PC-3 (cell line): ENCODE results near the gene PDC. TPM values are rescaled to one million over a fixed set of nuclear protein-coding genes. Genes with fewer than 3 reads are reported as not detected.

ENCODE experiments used
- ATAC-seq: fragments of 200-7000 bp; cut with Tn5 transposase; 2 replicates; pipeline ENCODE4 v1.9.1; 2020; ENCODE audit warnings: mild to moderate bottlenecking, moderate library complexity
- BruUV-seq: library from RNA; stranded (reverse); fragments of 400-500 nt; replicated peaks from 2 replicates; lab custom pipeline; 2021; lab: Mats Ljungman, UMichigan
- CTCF ChIA-PET: fragments of 300-600 bp; sonication (Branson Sonifier 250); formaldehyde crosslinking; loops from one replicate; lab custom pipeline; 2022; ENCODE audit warnings: antibody characterized with exemption; lab: Charles Lee
- POLR2A ChIA-PET: fragments of 300-600 bp; sonication (Branson Sonifier 250); formaldehyde crosslinking; loops from one replicate; lab custom pipeline; 2022; ENCODE audit warnings: antibody characterized with exemption; ENCODE audit not compliant: unreplicated experiment; lab: Charles Lee
- DNase-seq: peaks from one replicate; pipeline ENCODE4 v3.0.0-alpha.2; 2015
- H2AFZ ChIP-seq: fragments of 300-600 bp; sonication (generic); 2 replicates; pipeline ENCODE4 v1.6.0; 2016; ENCODE audit warnings: antibody characterized with exemption, low read length
- H3F3A ChIP-seq: fragments of 300-600 bp; sonication (generic); one replicate; pipeline ENCODE4 v1.6.0; 2017; ENCODE audit warnings: antibody characterized with exemption, low read length, control low read depth, mild to moderate bottlenecking; ENCODE audit not compliant: unreplicated experiment
- H3K27ac ChIP-seq: fragments of 300-600 bp; sonication (generic); 2 replicates; pipeline ENCODE4 v1.5.1; 2016; ENCODE audit warnings: mild to moderate bottlenecking, low read length
- H3K27me3 ChIP-seq: fragments of 300-600 bp; sonication (generic); 2 replicates; pipeline ENCODE4 v1.6.1; 2016; ENCODE audit warnings: low read length, mixed read lengths
- H3K36me3 ChIP-seq: fragments of 300-600 bp; sonication (generic); 2 replicates; pipeline ENCODE4 v1.6.1; 2016; ENCODE audit warnings: low read depth, mixed run types, low read length, mixed read lengths
- H3K4me1 ChIP-seq: fragments of 300-600 bp; sonication (generic); 2 replicates; pipeline ENCODE4 v1.5.1; 2016; ENCODE audit warnings: low read length; ENCODE audit not compliant: insufficient read depth
- H3K4me2 ChIP-seq: fragments of 300-600 bp; sonication (generic); 2 replicates; pipeline ENCODE4 v1.6.0; 2016; ENCODE audit warnings: low read length
- H3K4me3 ChIP-seq: fragments of 300-600 bp; sonication (generic); 2 replicates; pipeline ENCODE4 v1.5.1; 2016; ENCODE audit warnings: mild to moderate bottlenecking, low read length, mixed read lengths
- H3K79me2 ChIP-seq: fragments of 300-600 bp; sonication (generic); 2 replicates; pipeline ENCODE4 v1.6.1; 2017; ENCODE audit warnings: low read length, mixed read lengths
- H3K9ac ChIP-seq: fragments of 300-600 bp; sonication (generic); 2 replicates; pipeline ENCODE4 v1.6.0; 2016; ENCODE audit warnings: mild to moderate bottlenecking, low read length
- H3K9me2 ChIP-seq: fragments of 300-600 bp; sonication (generic); replicated peaks from 2 replicates; pipeline ENCODE4 v1.6.1; 2016; ENCODE audit warnings: mixed run types, low read length, mixed read lengths
- H3K9me3 ChIP-seq: fragments of 300-600 bp; sonication (generic); 2 replicates; pipeline ENCODE4 v1.6.1; 2016; ENCODE audit warnings: low read length, mixed read lengths
- H4K20me1 ChIP-seq: fragments of 300-600 bp; sonication (generic); 2 replicates; pipeline ENCODE4 v1.6.1; 2016; ENCODE audit warnings: low read length, mixed read lengths
- EZH2 ChIP-seq: fragments of 300-600 bp; sonication (generic); IDR thresholded peaks from one replicate; pipeline ENCODE4 v1.6.1; 2017; ENCODE audit warnings: antibody characterized with exemption, mild to moderate bottlenecking, low read length; ENCODE audit not compliant: unreplicated experiment
- EZH2phosphoT487 ChIP-seq: fragments of 300-600 bp; sonication (generic); IDR thresholded peaks from 2 replicates; pipeline ENCODE4 v1.6.1; 2018; ENCODE audit warnings: mild to moderate bottlenecking, antibody characterized with exemption, low read length, borderline replicate concordance
- intact Hi-C: fragments of 100-400 bp; cut with micrococcal nuclease; formaldehyde crosslinking; loops from 2 replicates; pipeline ENCODE4 v1.9.0; 2023
- total RNA-seq: library from RNA; depleted of rRNA; stranded (reverse); fragments of >200 nt; gene quantifications from 2 replicates; pipeline ENCODE4 v1.2.3, GENCODE V29; 2014
- TF ChIP-seq, protein P1 (sequence below): fragments of 300-600 bp; sonication (generic); conservative IDR thresholded peaks from 2 replicates; pipeline ENCODE4 v1.5.1; 2017; ENCODE audit warnings: antibody characterized with exemption, low read depth, mild to moderate bottlenecking, low read length

Gene PDC
- total RNA-seq, 1 experiment from 2014 or later: not detected

DNA sequence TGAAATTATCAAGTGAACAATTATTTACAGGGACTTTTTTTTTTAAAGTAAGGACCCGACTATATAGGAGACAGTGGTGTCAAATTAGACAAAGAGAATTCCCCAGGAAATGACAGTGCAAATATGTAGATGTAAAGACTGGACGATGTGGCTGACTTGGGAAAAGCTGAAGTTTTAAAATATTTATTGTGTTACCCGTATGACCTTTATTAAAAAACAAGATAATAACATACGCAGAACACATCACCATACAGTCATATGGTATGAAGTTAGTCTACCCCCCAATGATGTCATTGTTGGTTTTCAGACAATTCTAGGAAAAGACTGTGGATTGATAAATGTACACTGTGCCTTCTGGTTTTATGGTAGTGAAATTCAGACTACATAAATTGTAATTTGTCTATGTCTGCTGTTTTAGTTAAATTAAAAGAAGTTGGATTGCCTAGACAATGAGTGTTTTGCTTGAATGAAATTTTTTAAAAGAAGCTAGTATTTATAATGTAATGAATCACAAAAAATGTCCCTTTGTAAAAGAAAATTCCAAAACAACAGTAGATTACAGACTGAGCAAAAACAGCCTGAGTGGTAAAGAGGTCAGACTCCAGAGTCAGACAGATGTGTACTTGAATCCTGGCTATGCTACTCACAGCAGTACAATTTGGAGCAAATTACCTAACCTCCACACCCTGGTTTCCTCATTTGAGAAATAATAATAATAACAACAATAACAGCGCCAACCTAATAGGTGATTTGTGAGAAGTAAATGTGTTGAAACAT is 15.5 kb upstream of the PDC start:
- no peak overlapping the region for H3K27ac ChIP-seq
- H4K20me1 ChIP-seq: no peaks in the 10 kb centered on the region
- no peak for DNase-seq
- H3K79me2 ChIP-seq: no peaks in the 10 kb centered on the region
- H3K4me1 ChIP-seq: no peaks in the 10 kb centered on the region
- no peak overlapping the region for H2AFZ ChIP-seq
- no peaks in the 10 kb centered on the region for H3K27me3 ChIP-seq
- no peaks in the 10 kb centered on the region for H3K9me2 ChIP-seq
- H3F3A ChIP-seq: no peaks in the 10 kb centered on the region
- intact Hi-C loops: no loop called here
- no peaks in the 10 kb centered on the region for H3K9me3 ChIP-seq
- ATAC-seq: no peak
- BruUV-seq: no TSS peak
- H3K4me3 ChIP-seq: no peak overlapping the region
- ChIA-PET CTCF (no interaction called here), POLR2A (no interaction called here)
- TF ChIP-seq, protein P1, sequence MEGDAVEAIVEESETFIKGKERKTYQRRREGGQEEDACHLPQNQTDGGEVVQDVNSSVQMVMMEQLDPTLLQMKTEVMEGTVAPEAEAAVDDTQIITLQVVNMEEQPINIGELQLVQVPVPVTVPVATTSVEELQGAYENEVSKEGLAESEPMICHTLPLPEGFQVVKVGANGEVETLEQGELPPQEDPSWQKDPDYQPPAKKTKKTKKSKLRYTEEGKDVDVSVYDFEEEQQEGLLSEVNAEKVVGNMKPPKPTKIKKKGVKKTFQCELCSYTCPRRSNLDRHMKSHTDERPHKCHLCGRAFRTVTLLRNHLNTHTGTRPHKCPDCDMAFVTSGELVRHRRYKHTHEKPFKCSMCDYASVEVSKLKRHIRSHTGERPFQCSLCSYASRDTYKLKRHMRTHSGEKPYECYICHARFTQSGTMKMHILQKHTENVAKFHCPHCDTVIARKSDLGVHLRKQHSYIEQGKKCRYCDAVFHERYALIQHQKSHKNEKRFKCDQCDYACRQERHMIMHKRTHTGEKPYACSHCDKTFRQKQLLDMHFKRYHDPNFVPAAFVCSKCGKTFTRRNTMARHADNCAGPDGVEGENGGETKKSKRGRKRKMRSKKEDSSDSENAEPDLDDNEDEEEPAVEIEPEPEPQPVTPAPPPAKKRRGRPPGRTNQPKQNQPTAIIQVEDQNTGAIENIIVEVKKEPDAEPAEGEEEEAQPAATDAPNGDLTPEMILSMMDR: no peak
- TF ChIP-seq EZH2 (no peak), EZH2phosphoT487 (no peak)
- no peak overlapping the region for H3K4me2 ChIP-seq
- no peak overlapping the region for H3K9ac ChIP-seq
- H3K36me3 ChIP-seq: no peaks in the 10 kb centered on the region

DNA sequence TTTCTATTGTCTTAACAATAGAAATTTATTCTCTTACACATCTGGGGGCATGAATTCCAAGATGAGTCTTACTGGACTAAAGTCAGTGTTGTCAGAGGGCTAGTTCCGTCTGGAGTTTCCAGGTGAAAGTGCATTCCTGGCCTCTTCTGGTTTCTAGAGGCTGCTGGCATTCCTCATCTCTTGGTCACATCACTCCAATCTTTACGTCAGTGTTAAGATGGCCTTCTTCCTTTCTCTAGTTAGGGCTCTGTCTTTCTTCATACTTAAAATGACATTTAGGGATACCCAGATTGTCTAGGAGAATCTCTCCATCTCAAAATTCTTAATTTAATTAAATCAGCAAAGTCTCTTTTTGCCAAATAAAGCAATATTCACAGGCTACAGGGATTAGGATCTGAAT is 13.3 kb upstream of the PDC start:
- H3K4me2 ChIP-seq: no peak overlapping the region
- H3K4me3 ChIP-seq: no peak overlapping the region
- no peak overlapping the region for H3K27ac ChIP-seq
- H3K9me2 ChIP-seq: no peaks in the 10 kb centered on the region
- DNase-seq (peak; percentile 44), ATAC-seq (no peak)
- TF ChIP-seq EZH2phosphoT487 (no peak), EZH2 (no peak)
- TF ChIP-seq, protein P1: no peak
- H2AFZ ChIP-seq: peak overlapping the region; percentile 33; the same call in 1 of the 2 replicates
- no peaks in the 10 kb centered on the region for H3K36me3 ChIP-seq
- no peaks in the 10 kb centered on the region for H3F3A ChIP-seq
- H3K9ac ChIP-seq: no peak overlapping the region
- no peaks in the 10 kb centered on the region for H3K27me3 ChIP-seq
- POLR2A ChIA-PET: no interaction called here
- BruUV-seq: no TSS peak
- no peaks in the 10 kb centered on the region for H4K20me1 ChIP-seq
- CTCF ChIA-PET: no interaction called here
- intact Hi-C loops: no loop called here
- H3K4me1 ChIP-seq: no peaks in the 10 kb centered on the region
- H3K79me2 ChIP-seq: no peaks in the 10 kb centered on the region
- H3K9me3 ChIP-seq: no peaks in the 10 kb centered on the region

DNA sequence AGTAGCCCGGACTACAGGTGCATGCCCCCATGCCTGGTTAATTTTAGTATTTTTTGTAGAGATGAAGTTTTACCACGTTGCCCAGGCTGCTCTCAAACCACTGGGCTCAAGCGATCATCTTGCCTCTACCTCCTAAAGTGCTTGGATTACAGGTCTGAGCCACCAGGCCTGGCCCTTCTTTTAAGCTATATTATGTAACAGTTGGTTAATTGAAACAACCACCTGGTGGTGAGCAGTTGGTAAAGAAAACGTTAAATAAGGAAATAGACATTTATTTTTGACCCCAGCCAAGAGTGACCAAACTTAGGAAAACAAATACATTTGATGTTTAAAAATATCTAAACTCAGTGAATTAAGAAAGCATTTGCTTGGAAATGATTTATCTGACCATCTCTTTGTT is 12.1 kb upstream of the PDC start:
- H3K36me3 ChIP-seq: no peaks in the 10 kb centered on the region
- intact Hi-C loops: no loop called here
- TF ChIP-seq EZH2phosphoT487: no peak
- TF ChIP-seq, protein P1: no peak
- TF ChIP-seq EZH2: no peak
- no peaks in the 10 kb centered on the region for H3K9me2 ChIP-seq
- ChIA-PET CTCF (no interaction called here), POLR2A (no interaction called here)
- no peak overlapping the region for H3K27ac ChIP-seq
- DNase-seq (no peak), ATAC-seq (no peak)
- no peak overlapping the region for H3K4me3 ChIP-seq
- no peaks in the 10 kb centered on the region for H3K9me3 ChIP-seq
- no peak overlapping the region for H3K9ac ChIP-seq
- H3K27me3 ChIP-seq: no peaks in the 10 kb centered on the region
- H3F3A ChIP-seq: no peaks in the 10 kb centered on the region
- H2AFZ ChIP-seq: no peak overlapping the region
- no TSS peak for BruUV-seq
- H3K4me2 ChIP-seq: no peak overlapping the region
- no peaks in the 10 kb centered on the region for H4K20me1 ChIP-seq
- H3K79me2 ChIP-seq: no peaks in the 10 kb centered on the region
- no peaks in the 10 kb centered on the region for H3K4me1 ChIP-seq
